Measurements from ENCODE around the gene TMEM212. TPM values are rescaled to one million over a fixed set of nuclear protein-coding genes. Genes with fewer than 3 reads are reported as not detected.

Gene TMEM212
- total RNA-seq, 6 experiments from 2014 or later: not detected

DNA sequence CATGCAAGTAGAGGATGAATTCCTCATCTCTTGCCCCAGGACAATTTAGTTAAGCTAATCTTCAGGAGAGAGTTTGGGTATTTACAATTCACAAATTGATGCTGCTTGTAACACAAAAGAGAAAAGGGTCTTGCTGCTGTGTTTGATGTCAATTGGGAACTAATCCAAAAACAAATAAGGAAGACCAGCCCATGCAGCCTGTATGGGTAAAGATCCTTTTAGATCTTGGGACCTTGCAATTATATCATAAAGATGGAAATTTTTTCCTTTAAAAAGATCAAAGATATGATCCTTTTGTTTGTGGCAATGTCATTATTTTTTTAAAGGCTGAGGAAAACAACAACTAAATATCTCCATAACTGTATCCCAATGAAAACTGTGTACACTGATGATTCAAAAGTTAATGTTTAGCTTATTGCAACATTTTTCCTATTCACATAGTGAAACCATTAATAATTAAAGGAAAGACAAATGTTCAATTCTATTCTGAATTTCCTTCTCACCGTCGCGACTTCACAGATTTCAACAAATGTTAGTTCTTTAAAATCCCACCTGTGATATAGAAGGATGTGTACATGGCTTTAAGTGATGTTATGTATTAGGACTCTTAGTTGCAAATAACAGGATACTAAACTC, 40.2 kb downstream of the TMEM212 start:
- H3K9me3 ChIP-seq: no peaks in the 10 kb centered on the region
- peak; percentile 43 for TF ChIP-seq POLR2A (IDR thresholded peaks at IDR 0.05)
- no peak for TF ChIP-seq CTCF (IDR thresholded peaks at IDR 0.05)
- ATAC-seq (peak; percentile 74 to 84 (median 79)), DNase-seq (no peak)
- H3K27ac ChIP-seq: peak overlapping the region; percentile 86 to 97 (median 95)
- peak overlapping the region; percentile 5 to 36 (median 23) for H3K4me3 ChIP-seq
- no peaks in the 10 kb centered on the region for H3K27me3 ChIP-seq
- H3K36me3 ChIP-seq: no peaks in the 10 kb centered on the region
- 35% methylated on average over 3 of the region's 3 CpGs for WGBS (ENCODE audit: insufficient coverage, low coverage, low lambda C conversion rate, missing lambda C conversion rate)
- intact Hi-C loops (cut with DNase I): no loop called here
- peaks cover 0 to 31% (median 10%) of the 10 kb centered on the region in 4 donors for H3K4me1 ChIP-seq

- Histone ChIP-seq H3K27me3 (no peaks in the 10 kb centered on the region), H3K9me3 (no peaks in the 10 kb centered on the region), H3K27ac (peak overlapping the region; percentile 86 to 97 (median 95)), H3K4me1 (peaks cover 0 to 26% (median 7%) of the 10 kb centered on the region in 4 donors), H3K36me3 (no peaks in the 10 kb centered on the region), H3K4me3 (peak overlapping the region; percentile 5 to 36 (median 23))
- peak; percentile 72 to 81 (median 77) for ATAC-seq
- no peak for TF ChIP-seq POLR2A (IDR thresholded peaks at IDR 0.05)
- no peak for TF ChIP-seq CTCF (IDR thresholded peaks at IDR 0.05)
- 29% methylated on average over 6 of the region's 6 CpGs for WGBS (ENCODE audit: insufficient coverage, low coverage, low lambda C conversion rate, missing lambda C conversion rate)
- peak in 1 of 3 donors; percentile 51 for DNase-seq
- intact Hi-C loops (cut with DNase I): no loop called here
Observed at GRCh38 chr3:171883893-171884279, 40.7 kb downstream of the TMEM212 start.

DNA sequence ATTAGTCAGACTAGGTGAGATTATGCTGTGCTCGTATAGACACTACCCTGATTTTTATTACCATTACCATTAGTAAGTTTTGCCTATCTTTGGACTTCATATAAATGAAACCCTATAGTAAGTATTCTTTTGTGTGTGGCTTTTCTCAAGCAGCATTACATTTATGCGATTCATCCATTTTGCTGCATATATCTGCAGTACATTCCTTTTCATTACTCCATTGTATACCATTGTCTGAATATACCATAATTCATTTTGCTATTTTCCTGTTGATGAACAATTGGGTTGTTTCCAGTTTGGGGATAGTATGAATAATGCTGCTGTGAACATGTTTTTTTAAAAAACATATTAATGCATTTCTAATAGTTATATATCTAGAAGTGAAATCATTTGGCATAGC, 45.3 kb downstream of the TMEM212 start:
- no peak for TF ChIP-seq POLR2A (IDR thresholded peaks at IDR 0.05)
- TF ChIP-seq CTCF (IDR thresholded peaks at IDR 0.05): no peak
- intact Hi-C loops (cut with DNase I): no loop called here
- Histone ChIP-seq H3K36me3 (no peaks in the 10 kb centered on the region), H3K4me3 (no peak overlapping the region), H3K27ac (no peak overlapping the region), H3K9me3 (no peaks in the 10 kb centered on the region), H3K27me3 (no peaks in the 10 kb centered on the region), H3K4me1 (peaks cover 0 to 8% (median 0%) of the 10 kb centered on the region in 4 donors)
- DNase-seq (no peak), ATAC-seq (no peak)
- WGBS (ENCODE audit: insufficient coverage, low coverage, low lambda C conversion rate, missing lambda C conversion rate): 89% methylated on average over 2 of the region's 2 CpGs

DNA sequence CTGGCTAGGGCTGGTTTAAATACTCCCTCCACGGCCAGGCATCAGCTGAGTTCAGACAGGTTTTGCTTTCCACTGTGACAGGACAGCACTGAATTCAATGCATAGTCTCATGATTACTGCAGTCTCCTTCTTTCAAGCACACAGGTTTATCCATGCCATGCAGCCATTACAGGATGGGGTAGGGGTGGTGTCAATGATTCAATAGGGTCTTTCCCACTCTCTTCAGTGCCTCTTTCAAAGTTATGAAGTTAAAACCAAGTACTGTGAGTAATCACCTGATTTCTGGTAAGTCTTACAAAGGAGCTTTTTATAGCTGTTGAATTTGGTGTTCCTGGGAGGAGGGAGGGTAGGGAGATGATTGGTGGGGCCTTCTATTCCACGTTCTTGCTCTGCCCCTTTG, 47.2 kb downstream of the TMEM212 start:
- no peaks in the 10 kb centered on the region for H3K4me1 ChIP-seq
- no peak overlapping the region for H3K27ac ChIP-seq
- H3K36me3 ChIP-seq: no peaks in the 10 kb centered on the region
- WGBS (ENCODE audit: insufficient coverage, low coverage, low lambda C conversion rate, missing lambda C conversion rate): 25% methylated on average over 1 of the region's 2 CpGs
- intact Hi-C loops (cut with DNase I): no loop called here
- no peaks in the 10 kb centered on the region for H3K9me3 ChIP-seq
- ATAC-seq: peak in 1 of 4 donors; percentile 55
- DNase-seq: no peak
- H3K4me3 ChIP-seq: no peak overlapping the region
- TF ChIP-seq POLR2A (IDR thresholded peaks at IDR 0.05) (no peak), CTCF (IDR thresholded peaks at IDR 0.05) (no peak)
- H3K27me3 ChIP-seq: no peaks in the 10 kb centered on the region

All from right lobe of liver (tissue), 6 donors.